Articular chondrocyte of knee joint (primary cell): Measurements from ENCODE around the gene PTPRM. TPM values are rescaled to one million over a fixed set of nuclear protein-coding genes. Genes with fewer than 3 reads are reported as not detected.

Experiments used
- small RNA-seq: library from RNA; depleted of rRNA; stranded (forward); fragments of <200 nt; gene quantifications from one replicate; pipeline ENCODE3, GENCODE V24; 2012
- total RNA-seq: library from RNA; depleted of rRNA; stranded (reverse); fragments of >200 nt; gene quantifications from 2 replicates; pipeline ENCODE4 v1.2.3, GENCODE V29; 2012

Gene PTPRM
- 72.9 and 81.8 TPM in 2 replicates for total RNA-seq

DNA sequence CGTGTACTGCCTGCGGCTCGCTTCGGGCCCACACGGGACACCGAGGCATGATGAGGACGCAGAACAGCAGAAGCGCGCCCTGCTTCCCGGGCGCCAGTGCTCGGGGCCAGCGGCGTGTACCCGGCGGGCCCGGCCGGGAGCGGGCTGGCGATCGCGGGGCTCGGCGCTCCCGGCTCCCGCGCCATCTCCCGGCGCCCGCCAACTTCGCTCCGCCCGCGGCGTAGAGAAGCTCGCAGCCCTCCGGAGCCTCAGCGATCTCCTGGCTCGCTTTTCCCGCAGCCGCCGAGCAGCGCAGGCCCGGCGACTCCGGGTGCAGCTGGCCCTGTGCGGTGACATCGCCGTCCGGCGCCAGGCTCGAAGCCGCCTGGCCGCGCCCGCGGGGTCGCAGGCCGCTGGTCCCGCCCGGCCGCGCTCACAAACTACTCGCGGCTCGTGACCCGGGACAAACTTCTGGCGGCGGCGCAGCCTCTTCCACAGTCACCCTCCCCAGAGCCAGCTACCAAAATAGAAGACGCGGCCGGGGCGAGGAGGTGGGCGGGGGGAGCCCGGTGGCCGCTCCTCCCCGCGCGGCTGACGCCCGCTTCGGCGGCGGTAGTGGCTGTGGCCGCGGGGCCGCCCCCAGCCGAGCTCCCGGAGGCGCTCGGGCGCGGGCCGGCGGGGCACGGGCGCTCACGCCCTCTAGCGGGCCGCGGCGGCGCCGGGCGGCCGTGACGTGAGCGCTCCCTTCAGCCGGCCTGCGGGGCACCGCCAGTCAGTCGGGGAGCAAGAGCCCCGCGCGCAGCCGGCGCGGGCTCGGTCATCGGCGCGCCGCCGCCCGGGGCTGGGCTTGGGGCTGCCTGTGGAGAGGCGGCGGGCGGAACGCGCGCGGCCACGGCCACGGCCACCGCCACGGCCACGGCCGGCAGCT, at the start of gene PTPRM:
Gene PTPRM (plus strand): TSS at position 750 of the 907 bp plus-strand sequence. CDS start 503 bp downstream, outside the sequence.

Small RNAs within 50 kb of the gene (small RNA-seq; reads per million reads assigned to genes)
- not detected for gene AP001094.1
- gene RF00012: not detected
